Thyroid gland (tissue), 4 donors: ENCODE measurements around the gene RPS6KA1. TPM values are rescaled to one million over a fixed set of nuclear protein-coding genes. Genes with fewer than 3 reads are reported as not detected.

Experiments used
- DNase-seq, 2 donors: peaks; one replicate each; pipeline ENCODE4 v3.0.0-alpha.2; 2019
- H3K27ac ChIP-seq, 3 donors: fragments of 200-600 bp; sonication (generic); 1 replicate in 2 of 3; 2 replicates in 1 of 3; pipeline ENCODE4 v1.5.1; 2016 to 2019; ENCODE audit warnings: mild to moderate bottlenecking in 1 of 3, moderate library complexity in 1 of 3
- H3K27me3 ChIP-seq: fragments of 200-600 bp; sonication (generic); one replicate; pipeline ENCODE4 v1.5.1; 2019
- H3K36me3 ChIP-seq, 2 donors: fragments of 200-600 bp; sonication (generic); one replicate each; pipeline ENCODE4 v1.5.1; 2016 to 2019
- H3K4me1 ChIP-seq, 2 donors: fragments of 200-600 bp; sonication (generic); one replicate each; pipeline ENCODE4 v1.5.1; 2017 to 2019
- H3K4me3 ChIP-seq, 3 donors: fragments of 200-600 bp; sonication (generic); replicated peaks in 1 of 3; 1 replicate in 2 of 3; 2 replicates in 1 of 3; pipeline ENCODE4 v1.5.1; 2016; ENCODE audit warnings: mild to moderate bottlenecking in 1 of 3
- H3K9me3 ChIP-seq: fragments of 200-600 bp; sonication (generic); one replicate; pipeline ENCODE4 v1.5.1; 2017
- CTCF ChIP-seq, 6 experiments: fragments of 200-600 bp in 3 of 6; fragments of 450-650 bp in 3 of 6; sonication (generic) in 3 of 6; IDR thresholded peaks; one replicate each; pipeline ENCODE4 v1.5.1; 2016 to 2019; ENCODE audit warnings: antibody characterized with exemption in 6 of 6, mild to moderate bottlenecking in 2 of 6, inconsistent platforms in 1 of 6, moderate library complexity in 1 of 6
- POLR2A ChIP-seq, 2 donors: fragments of 450-650 bp; IDR thresholded peaks; one replicate each; pipeline ENCODE4 v1.6.1; 2017; ENCODE audit warnings: antibody characterized with exemption in 2 of 2, mild to moderate bottlenecking in 2 of 2, moderate library complexity in 1 of 2
- WGBS, 2 donors: methylation state at CpG; one replicate each; pipeline ENCODE4 v1.1.5; 2017; 5-methylcytosine and 5-hydroxymethylcytosine counted together
- intact Hi-C: fragments of 100-400 bp; cut with DNase I; formaldehyde crosslinking; loops from one replicate; pipeline ENCODE4 v1.15.1; 2023
- total RNA-seq, 4 donors: library from RNA; depleted of rRNA; stranded (reverse); fragments of >200 nt; gene quantifications; one replicate each; pipeline ENCODE4 v1.2.3, GENCODE V29; 2016

Gene RPS6KA1
- total RNA-seq, 4 donors from 2014 or later: 55.8 to 98.6 (median 76.3) TPM

GRCh38 chr1:26550946-26551345 lies 21.4 kb downstream of the RPS6KA1 start:
- no peak for DNase-seq
- H3K36me3 ChIP-seq: peaks cover 34 to 42% of the 10 kb centered on the region in 2 donors
- no peaks in the 10 kb centered on the region for H3K27me3 ChIP-seq
- H3K27ac ChIP-seq: no peak overlapping the region
- intact Hi-C loops: no loop called here
- no peak overlapping the region for H3K4me3 ChIP-seq
- no peaks in the 10 kb centered on the region for H3K4me1 ChIP-seq
- no peaks in the 10 kb centered on the region for H3K9me3 ChIP-seq
- WGBS, 2 donors: 92 to 94% methylated on average over 3 of the region's 3 CpGs
- TF ChIP-seq CTCF (IDR thresholded peaks at IDR 0.05) (no peak), POLR2A (IDR thresholded peaks at IDR 0.05) (no peak)

- H3K27me3 ChIP-seq: no peaks in the 10 kb centered on the region
- DNase-seq: no peak
- no peaks in the 10 kb centered on the region for H3K4me1 ChIP-seq
- intact Hi-C loops: no loop called here
- no peak overlapping the region for H3K4me3 ChIP-seq
- no peaks in the 10 kb centered on the region for H3K9me3 ChIP-seq
- TF ChIP-seq POLR2A (IDR thresholded peaks at IDR 0.05): no peak
- TF ChIP-seq CTCF (IDR thresholded peaks at IDR 0.05): no peak
- 96 to 99% methylated on average over 6 of the region's 6 CpGs for whole genome bisulfite sequencing, 2 donors
- peaks cover 41 to 50% of the 10 kb centered on the region in 2 donors for H3K36me3 ChIP-seq
- H3K27ac ChIP-seq: no peak overlapping the region
Observed at GRCh38 chr1:26552720-26553119, 23.2 kb downstream of the RPS6KA1 start.

GRCh38 chr1:26553942-26554682 lies 24.6 kb downstream of the RPS6KA1 start:
- DNase-seq: no peak
- H3K27ac ChIP-seq: no peak overlapping the region
- H3K4me3 ChIP-seq: no peak overlapping the region
- TF ChIP-seq POLR2A (IDR thresholded peaks at IDR 0.05) (no peak), CTCF (IDR thresholded peaks at IDR 0.05) (no peak)
- no peaks in the 10 kb centered on the region for H3K9me3 ChIP-seq
- H3K4me1 ChIP-seq: no peaks in the 10 kb centered on the region
- H3K27me3 ChIP-seq: no peaks in the 10 kb centered on the region
- peaks cover 43 to 55% of the 10 kb centered on the region in 2 donors for H3K36me3 ChIP-seq
- 92 to 95% methylated on average over 11 to 14 of the region's 14 CpGs for WGBS, 2 donors
- intact Hi-C loops: no loop called here

- TF ChIP-seq CTCF (IDR thresholded peaks at IDR 0.05): no peak
- TF ChIP-seq POLR2A (IDR thresholded peaks at IDR 0.05): no peak
- H3K4me1 ChIP-seq: no peaks in the 10 kb centered on the region
- H3K4me3 ChIP-seq: no peak overlapping the region
- 97 to 98% methylated on average over 9 to 10 of the region's 10 CpGs for WGBS, 2 donors
- intact Hi-C loops: no loop called here
- H3K27me3 ChIP-seq: no peaks in the 10 kb centered on the region
- no peaks in the 10 kb centered on the region for H3K9me3 ChIP-seq
- DNase-seq: no peak
- no peak overlapping the region for H3K27ac ChIP-seq
- H3K36me3 ChIP-seq: peaks cover 47 to 55% of the 10 kb centered on the region in 2 donors
Observed at GRCh38 chr1:26554781-26555180, 25.2 kb downstream of the RPS6KA1 start.

GRCh38 chr1:26555550-26555981 lies 26.0 kb downstream of the RPS6KA1 start:
- H3K36me3 ChIP-seq: peaks cover 54 to 60% of the 10 kb centered on the region in 2 donors
- WGBS, 2 donors: 60 to 81% methylated on average over 2 to 5 of the region's 11 CpGs
- intact Hi-C loops: no loop called here
- no peaks in the 10 kb centered on the region for H3K4me1 ChIP-seq
- H3K27ac ChIP-seq: no peak overlapping the region
- H3K4me3 ChIP-seq: no peak overlapping the region
- no peaks in the 10 kb centered on the region for H3K27me3 ChIP-seq
- DNase-seq: no peak
- TF ChIP-seq CTCF (IDR thresholded peaks at IDR 0.05) (no peak), POLR2A (IDR thresholded peaks at IDR 0.05) (no peak)
- H3K9me3 ChIP-seq: no peaks in the 10 kb centered on the region
